Loucy (cell line): ENCODE measurements around the gene ADAMTS2.

Experiments
- CTCF ChIP-seq: fragments of 200-600 bp; sonication (generic); conservative IDR thresholded peaks from 2 replicates; pipeline ENCODE4 v1.5.1; 2014; ENCODE audit warnings: mild to moderate bottlenecking, antibody characterized with exemption, low read length
- EZH2phosphoT487 ChIP-seq: fragments of 200-600 bp; IDR thresholded peaks from 2 replicates; pipeline ENCODE4 v1.6.1; 2018; ENCODE audit warnings: antibody characterized with exemption, mild to moderate bottlenecking, moderate library complexity, borderline replicate concordance

- TF ChIP-seq CTCF (no peak), EZH2phosphoT487 (no peak)
Measured at GRCh38 chr5:179152144-179152895, 192.9 kb downstream of the ADAMTS2 start.
